RPMI7951 (cell line): ENCODE measurements around the gene PCNT. TPM values are rescaled to one million over a fixed set of nuclear protein-coding genes. Genes with fewer than 3 reads are reported as not detected.
"Not testable (repeated sequence)": the region's sequence is repeated elsewhere in the genome, so short reads cannot be mapped to it uniquely, and the experiment has no call there.

Experiments
- DNase-seq: peaks from one replicate; pipeline ENCODE4 v3.0.0-alpha.2; 2012; ENCODE audit warnings: low read depth
- total RNA-seq: library from RNA; depleted of rRNA; stranded (reverse); fragments of >200 nt; shearing (Covaris generic); gene quantifications from 2 replicates; pipeline ENCODE4 v1.2.3, GENCODE V29; 2014

Gene PCNT
- total RNA-seq, 1 experiment from 2014 or later = 11.7 TPM

DNA sequence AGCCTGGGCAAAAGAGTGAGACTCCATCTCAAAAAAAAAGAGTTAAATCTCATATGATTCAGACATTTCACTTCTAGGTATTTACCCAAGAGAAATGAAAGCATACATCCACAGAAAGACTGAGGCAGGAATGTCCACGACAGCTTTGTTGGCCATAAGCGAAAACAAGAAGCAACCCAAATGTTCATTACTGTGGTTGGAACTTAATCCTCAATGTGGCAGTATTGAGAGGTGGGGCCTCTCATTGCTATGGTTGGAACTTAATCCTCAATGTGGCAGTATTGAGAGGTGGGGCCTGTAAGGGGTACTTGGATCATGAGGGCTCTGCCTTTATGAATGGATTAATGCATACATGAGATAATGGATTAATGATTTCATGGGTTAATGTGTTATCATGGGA lies 15.5 kb upstream of the PCNT start:
- no peak for DNase-seq

DNA sequence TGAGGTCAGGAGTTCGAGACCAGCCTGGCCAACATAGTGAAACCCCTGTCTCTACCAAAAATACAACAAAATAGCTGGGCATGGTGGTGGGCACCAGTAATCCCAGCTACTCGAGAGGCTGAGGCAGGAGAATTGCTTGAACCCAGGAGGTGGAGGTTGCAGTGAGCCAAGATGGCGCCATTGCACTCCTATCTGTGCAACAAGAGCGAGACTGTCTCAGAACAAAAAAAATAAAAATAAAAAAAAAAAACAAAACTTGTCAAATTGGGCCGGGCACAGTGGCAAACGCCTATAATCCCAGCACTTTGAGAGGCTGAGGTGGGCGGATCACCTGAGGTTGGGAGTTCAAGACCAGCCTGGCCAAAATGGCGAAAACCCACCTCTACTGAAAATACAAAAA lies 13.7 kb upstream of the PCNT start:
- not testable (repeated sequence) for DNase-seq

DNA sequence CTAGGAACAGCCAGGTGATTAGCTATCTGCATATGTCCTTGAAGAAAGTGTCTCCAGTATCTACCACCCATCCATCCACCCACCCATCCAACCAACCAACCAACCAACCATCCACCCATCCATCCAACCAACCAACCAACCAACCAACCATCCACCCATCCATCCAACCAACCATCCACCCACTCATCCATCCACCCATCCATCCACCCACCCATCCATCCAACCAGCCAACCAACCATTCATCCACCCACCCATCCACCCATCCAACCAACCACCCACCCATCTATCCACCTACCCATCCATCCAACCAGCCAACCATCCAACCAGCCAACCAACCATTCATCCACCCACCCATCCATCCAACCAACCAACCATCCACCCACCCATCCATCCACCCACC lies 12.4 kb upstream of the PCNT start:
- DNase-seq = no peak

GRCh38 chr21:46312949-46313348 lies 11.0 kb upstream of the PCNT start:
- no peak for DNase-seq

DNA sequence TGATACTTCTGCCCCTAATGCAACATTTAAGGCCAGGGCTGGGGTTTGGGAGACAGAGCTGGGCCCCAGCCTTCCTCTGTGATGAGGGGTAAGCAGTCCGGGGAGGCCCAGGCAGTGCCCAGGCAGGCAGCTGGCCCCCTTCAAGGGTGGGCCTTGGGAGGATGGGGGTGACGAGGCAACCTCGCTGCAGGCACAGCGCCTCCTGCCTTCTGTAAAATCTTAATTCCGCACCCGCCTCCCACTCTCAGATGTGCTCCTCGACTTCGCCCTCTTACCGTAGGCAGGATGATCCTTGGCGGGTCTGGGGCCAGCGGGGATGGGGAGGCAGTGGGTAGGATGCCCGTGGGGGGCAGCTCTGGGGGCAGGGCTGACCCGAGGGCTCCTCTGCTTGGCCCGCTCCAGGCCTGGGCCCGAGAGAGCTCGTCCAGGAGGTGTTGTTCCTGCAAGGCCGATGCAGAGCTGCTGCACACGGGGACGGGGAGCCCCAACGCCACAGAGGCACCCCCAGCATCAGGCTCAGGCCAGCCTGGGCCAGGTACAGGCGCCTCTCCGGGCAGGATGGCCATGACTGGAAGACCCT lies 9.4 kb upstream of the PCNT start:
- no peak for DNase-seq

DNA sequence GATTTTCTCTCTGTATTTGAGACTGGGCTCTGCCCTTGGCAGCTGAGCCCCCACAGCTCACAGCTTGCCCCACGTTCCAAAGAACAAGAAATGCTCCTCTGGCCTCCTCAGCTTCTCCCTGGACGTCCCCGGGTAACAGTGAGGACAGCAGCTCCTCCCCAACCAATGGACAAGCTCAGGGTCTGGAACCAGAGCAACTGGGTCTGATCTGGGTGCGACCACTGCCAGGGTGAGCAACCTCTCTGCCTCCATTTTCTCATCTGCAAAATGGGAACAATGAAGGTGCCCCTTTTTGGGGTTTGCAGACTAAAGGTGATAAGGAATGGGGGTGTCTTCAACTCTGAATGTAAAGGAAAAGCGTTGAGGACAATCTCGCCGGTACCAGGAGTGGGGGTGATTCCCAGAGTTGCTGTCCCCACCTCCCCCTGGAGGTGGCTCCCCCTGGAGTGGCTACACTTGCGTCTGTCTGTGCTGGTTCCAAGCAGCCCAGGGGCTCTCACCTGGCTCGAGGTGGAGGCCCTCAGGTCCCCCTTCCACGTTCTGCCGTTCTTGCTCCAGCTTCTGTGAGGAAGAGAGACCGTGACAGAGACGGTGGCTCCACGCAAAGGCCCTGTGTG lies 7.1 kb upstream of the PCNT start:
- DNase-seq = no peak

DNA sequence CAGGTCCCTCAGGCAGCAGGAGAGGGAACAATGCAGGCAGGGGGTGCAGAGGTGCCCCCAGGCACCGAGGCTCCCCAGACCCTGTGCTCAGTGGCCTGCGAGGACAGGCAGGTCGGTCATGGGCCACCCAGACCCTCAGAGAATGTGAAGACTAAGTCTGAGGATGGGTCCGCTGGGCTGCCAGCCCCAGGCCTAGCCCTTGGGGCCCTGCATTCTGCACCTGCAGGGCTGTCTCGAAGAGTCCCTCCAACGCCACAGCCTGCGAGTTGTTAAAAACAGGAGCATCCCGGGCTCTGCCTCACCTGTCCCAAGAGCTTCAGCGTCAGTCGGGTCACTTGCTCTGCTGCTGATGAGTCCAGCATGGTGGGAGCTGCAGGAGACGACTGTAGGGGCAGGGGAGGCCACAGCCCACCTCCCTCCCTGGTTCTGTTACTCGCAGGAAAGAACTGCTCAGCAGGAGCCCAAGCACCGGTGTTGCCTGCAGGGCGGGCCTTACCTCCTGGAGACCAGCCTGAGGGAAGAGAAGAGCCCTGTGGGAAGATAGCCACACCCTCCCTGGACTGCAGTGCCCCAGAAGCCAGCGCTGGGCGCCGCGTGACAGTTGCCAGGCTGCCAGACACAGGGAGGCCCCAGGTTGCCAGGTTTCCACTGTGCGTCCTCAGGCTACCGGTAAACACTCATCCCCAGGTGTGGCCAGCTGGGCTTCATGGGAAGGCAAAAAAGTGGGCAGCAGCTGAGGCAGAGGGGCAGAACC lies 6.1 kb upstream of the PCNT start:
- DNase-seq = no peak

DNA sequence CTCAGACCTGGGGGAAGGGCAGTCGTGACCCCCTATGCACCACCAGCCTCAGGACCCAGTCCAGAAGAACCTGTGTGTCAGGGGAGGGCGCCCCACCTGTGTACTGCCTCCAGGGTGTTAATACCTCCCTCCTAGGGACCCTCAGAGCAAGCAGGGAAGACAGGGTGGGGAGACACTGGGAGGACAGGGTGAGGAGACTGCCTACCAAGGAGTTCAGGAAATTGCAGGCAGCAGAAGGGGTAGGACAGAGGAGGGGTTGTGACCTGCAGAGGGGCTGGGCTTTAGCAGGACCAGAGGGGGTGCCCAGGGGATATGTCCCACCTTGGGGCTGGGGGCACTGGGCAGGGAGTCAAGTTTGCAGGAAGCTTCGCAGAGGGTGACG lies 5.5 kb upstream of the PCNT start:
- no peak for DNase-seq

- DNase-seq = no peak
These were observed 4.8 kb upstream of the PCNT start for GRCh38 chr21:46319186-46319585.

GRCh38 chr21:46320331-46320801 lies 3.6 kb upstream of the PCNT start:
- no peak for DNase-seq

- peak; percentile 21 for DNase-seq
These were observed 1.4 kb upstream of the PCNT start for GRCh38 chr21:46322351-46323226.

DNA sequence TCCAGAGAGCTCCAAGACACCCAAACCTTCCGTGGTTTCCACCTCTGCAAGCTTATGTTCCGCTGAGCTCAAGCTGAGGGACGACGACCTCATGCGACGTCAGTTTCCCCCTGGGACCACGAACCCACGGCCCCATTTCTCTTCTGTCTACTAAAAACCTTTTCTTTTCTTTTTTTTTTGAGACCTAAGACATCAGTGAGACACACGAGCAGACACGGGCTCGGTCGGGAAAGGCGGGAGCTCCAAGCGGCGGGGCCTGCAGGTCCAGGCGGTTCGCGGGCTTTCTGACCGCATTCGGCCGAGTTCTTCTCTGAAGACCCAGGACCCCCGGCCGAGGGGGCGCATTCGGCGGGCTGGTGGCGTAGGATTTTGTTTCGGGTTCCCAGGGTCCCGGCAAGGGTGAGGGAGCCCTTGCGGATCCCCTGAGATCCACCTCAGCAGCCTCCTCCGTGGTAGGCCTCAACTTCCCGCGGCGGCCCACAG lies 688 bp upstream of the PCNT start:
- no peak for DNase-seq

- DNase-seq = peak; percentile 76
These were observed 575 bp downstream of the PCNT start for GRCh38 chr21:46324390-46325072.

GRCh38 chr21:46325073-46325912 lies 1.3 kb downstream of the PCNT start:
- peak; percentile 44 for DNase-seq

DNA sequence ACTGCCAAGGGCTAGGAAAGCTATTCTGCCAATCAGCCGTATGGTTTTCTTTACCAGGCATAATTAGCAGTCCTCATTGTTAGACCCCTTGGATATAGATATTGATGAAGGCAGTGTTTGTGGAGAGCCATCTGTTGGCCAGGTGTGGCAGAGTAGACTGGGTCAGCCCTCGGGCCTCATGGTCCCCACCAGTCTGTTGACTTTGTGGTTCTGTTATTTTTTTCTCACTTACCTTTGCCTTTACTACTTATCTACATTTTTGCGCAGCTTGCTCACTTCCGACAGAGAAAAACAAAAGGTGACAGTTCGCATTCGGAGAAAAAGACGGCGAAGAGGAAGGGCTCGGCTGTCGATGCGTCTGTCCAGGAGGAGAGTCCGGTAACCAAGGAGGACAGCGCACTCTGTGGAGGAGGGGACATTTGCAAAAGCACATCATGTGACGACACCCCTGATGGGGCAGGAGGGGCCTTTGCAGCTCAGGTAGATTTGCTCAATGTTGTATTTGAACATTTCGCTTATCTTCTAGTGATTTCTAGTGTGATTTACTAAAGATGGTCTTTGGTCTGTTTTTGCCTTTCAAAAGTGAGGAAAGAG lies 2.3 kb downstream of the PCNT start:
- DNase-seq = no peak

- no peak for DNase-seq
These were observed 3.8 kb downstream of the PCNT start for GRCh38 chr21:46327711-46328110.

- DNase-seq = no peak
These were observed 4.2 kb downstream of the PCNT start for GRCh38 chr21:46328151-46328550.

GRCh38 chr21:46329796-46330195 lies 5.8 kb downstream of the PCNT start:
- no peak for DNase-seq

GRCh38 chr21:46334351-46335140 lies 10.6 kb downstream of the PCNT start:
- no peak for DNase-seq
